Calu3 (cell line): ENCODE data around the gene CASK. TPM values are rescaled to one million over a fixed set of nuclear protein-coding genes. Genes with fewer than 3 reads are reported as not detected.

ENCODE experiments used
- BruUV-seq: library from RNA; stranded (reverse); fragments of 400-500 nt; replicated peaks from 2 replicates; lab custom pipeline; 2021; lab: Mats Ljungman, UMichigan
- CTCF ChIA-PET: fragments of 300-600 bp; sonication (Branson Sonifier 250); formaldehyde crosslinking; loops from one replicate; lab custom pipeline; 2022; ENCODE audit warnings: antibody characterized with exemption; lab: Charles Lee
- DNase-seq: peaks from one replicate; pipeline ENCODE4 v3.0.0; 2022
- H3K27ac Mint-ChIP-seq: one replicate; pipeline ENCODE4 v1.8.0; 2022; ENCODE audit warnings: mixed read lengths; ENCODE audit not compliant: unreplicated experiment
- H3K27me3 Mint-ChIP-seq: one replicate; pipeline ENCODE4 v1.8.0; 2022; ENCODE audit warnings: mixed read lengths; ENCODE audit not compliant: unreplicated experiment
- H3K36me3 Mint-ChIP-seq: one replicate; pipeline ENCODE4 v1.8.0; 2022; ENCODE audit warnings: mild to moderate bottlenecking, moderate library complexity, mixed read lengths; ENCODE audit not compliant: insufficient read depth, unreplicated experiment
- H3K4me1 Mint-ChIP-seq: one replicate; pipeline ENCODE4 v1.8.0; 2022; ENCODE audit warnings: mild to moderate bottlenecking, low read depth, mixed read lengths; ENCODE audit not compliant: unreplicated experiment
- H3K4me3 Mint-ChIP-seq: one replicate; pipeline ENCODE4 v1.8.0; 2022; ENCODE audit warnings: mild to moderate bottlenecking, low read depth, moderate library complexity, mixed read lengths; ENCODE audit not compliant: unreplicated experiment
- H3K9me3 Mint-ChIP-seq: one replicate; pipeline ENCODE4 v1.8.0; 2022; ENCODE audit warnings: low read depth, mixed read lengths; ENCODE audit not compliant: unreplicated experiment
- CTCF ChIP-seq: fragments of 200-600 bp; IDR thresholded peaks from one replicate; pipeline ENCODE4 v1.8.0; 2022; ENCODE audit warnings: antibody characterized with exemption; ENCODE audit not compliant: unreplicated experiment
- intact Hi-C: fragments of 100-400 bp; cut with micrococcal nuclease; formaldehyde crosslinking; loops from one replicate; pipeline ENCODE4 v1.10.0; 2022; ENCODE audit not compliant: unreplicated experiment
- total RNA-seq: library from RNA; stranded (reverse); gene quantifications from 2 replicates; pipeline ENCODE4 v1.2.3, GENCODE V29; 2022

CASK gene
- total RNA-seq, 1 experiment from 2014 or later, result 157 TPM

GRCh38 chrX:41875142-41875541 lies 48.2 kb downstream of the CASK start:
- Mint-ChIP-seq H3K4me3 (no peak overlapping the region), H3K27ac (no peak overlapping the region), H3K36me3 (no peaks in the 10 kb centered on the region), H3K27me3 (no peaks in the 10 kb centered on the region), H3K4me1 (peaks cover 43% of the 10 kb centered on the region), H3K9me3 (no peaks in the 10 kb centered on the region)
- intact Hi-C loops, result no loop called here
- no TSS peak for BruUV-seq
- no peak for TF ChIP-seq CTCF
- no peak for DNase-seq
- CTCF ChIA-PET, result interaction anchor here (0.6 kb wide), 1 partner anchor 12 kb away, joined by 3 read pairs; no protein-coding TSS in a partner anchor

- Mint-ChIP-seq H3K36me3 (no peaks in the 10 kb centered on the region), H3K4me1 (peaks cover 59% of the 10 kb centered on the region), H3K27ac (peak overlapping the region; percentile 67), H3K27me3 (no peaks in the 10 kb centered on the region), H3K4me3 (no peak overlapping the region), H3K9me3 (no peaks in the 10 kb centered on the region)
- CTCF ChIA-PET, result no interaction called here
- BruUV-seq, result no TSS peak
- DNase-seq, result peak; percentile 49
- intact Hi-C loops, result loop anchor here (5.0 kb wide), 1 partner anchor 48 kb away; no protein-coding TSS in a partner anchor
- TF ChIP-seq CTCF, result no peak
These were observed 52.6 kb downstream of the CASK start for GRCh38 chrX:41870719-41871151.

GRCh38 chrX:41868392-41868977 lies 54.9 kb downstream of the CASK start:
- TF ChIP-seq CTCF, result no peak
- peaks cover 53% of the 10 kb centered on the region for H3K4me1 Mint-ChIP-seq
- H3K4me3 Mint-ChIP-seq, result no peak overlapping the region
- H3K27ac Mint-ChIP-seq, result no peak overlapping the region
- CTCF ChIA-PET, result no interaction called here
- no peaks in the 10 kb centered on the region for H3K27me3 Mint-ChIP-seq
- H3K9me3 Mint-ChIP-seq, result no peaks in the 10 kb centered on the region
- no TSS peak for BruUV-seq
- DNase-seq, result no peak
- intact Hi-C loops, result no loop called here
- no peaks in the 10 kb centered on the region for H3K36me3 Mint-ChIP-seq

GRCh38 chrX:41863343-41864203 lies 59.8 kb downstream of the CASK start:
- no TSS peak for BruUV-seq
- no peaks in the 10 kb centered on the region for H3K9me3 Mint-ChIP-seq
- TF ChIP-seq CTCF, result no peak
- H3K4me3 Mint-ChIP-seq, result no peak overlapping the region
- peaks cover 39% of the 10 kb centered on the region for H3K4me1 Mint-ChIP-seq
- CTCF ChIA-PET, result no interaction called here
- no peaks in the 10 kb centered on the region for H3K27me3 Mint-ChIP-seq
- no peak for DNase-seq
- H3K27ac Mint-ChIP-seq, result no peak overlapping the region
- H3K36me3 Mint-ChIP-seq, result no peaks in the 10 kb centered on the region
- intact Hi-C loops, result no loop called here
